Measurements from ENCODE around the gene C2orf76.

Gene C2orf76

DNA sequence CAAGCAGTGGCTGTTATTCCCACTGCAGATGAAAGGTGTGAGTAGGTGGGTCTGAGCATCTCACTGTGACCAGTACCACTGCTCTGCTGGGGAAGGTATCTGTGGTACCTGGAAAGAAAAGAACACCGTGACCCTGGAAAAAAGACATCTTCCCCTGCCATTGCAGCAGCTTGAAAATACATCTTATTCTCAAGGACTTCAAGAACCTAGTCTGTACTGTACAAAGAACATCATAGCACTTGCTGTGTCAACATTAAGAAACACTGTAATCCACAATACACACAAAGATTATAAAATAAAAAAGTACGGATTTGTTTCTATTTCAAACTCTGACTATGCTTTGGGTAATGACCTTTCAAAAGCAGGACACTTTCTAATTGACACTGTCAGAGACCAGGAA is 28.9 kb downstream of the C2orf76 start:
- no peak for DNase-seq

- no peak for DNase-seq
These were observed 32.8 kb downstream of the C2orf76 start for GRCh38 chr2:119333833-119334232.

DNA sequence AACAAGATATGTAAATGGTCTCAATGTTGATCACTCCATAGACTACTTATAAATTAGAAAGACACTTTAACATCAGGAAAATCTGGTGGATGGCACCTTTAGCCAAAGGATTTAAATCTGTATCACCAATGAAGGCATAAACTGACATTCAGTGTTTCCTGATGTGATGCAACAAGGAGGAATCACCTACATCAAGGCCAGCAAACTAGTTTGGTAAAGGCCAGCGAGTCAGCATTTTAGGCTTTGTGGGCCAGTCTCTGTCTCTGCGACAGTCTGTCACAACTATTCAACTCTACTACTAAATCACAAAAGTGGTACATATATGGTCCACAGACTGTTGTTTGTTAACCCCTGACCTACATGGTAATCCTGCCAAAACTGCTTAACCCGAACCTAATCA is 33.3 kb downstream of the C2orf76 start:
- no peak for DNase-seq

GRCh38 chr2:119332953-119333352 is 33.7 kb downstream of the C2orf76 start:
- DNase-seq = no peak

- no peak for DNase-seq
These were observed 39.2 kb downstream of the C2orf76 start for GRCh38 chr2:119327431-119327830.

DNA sequence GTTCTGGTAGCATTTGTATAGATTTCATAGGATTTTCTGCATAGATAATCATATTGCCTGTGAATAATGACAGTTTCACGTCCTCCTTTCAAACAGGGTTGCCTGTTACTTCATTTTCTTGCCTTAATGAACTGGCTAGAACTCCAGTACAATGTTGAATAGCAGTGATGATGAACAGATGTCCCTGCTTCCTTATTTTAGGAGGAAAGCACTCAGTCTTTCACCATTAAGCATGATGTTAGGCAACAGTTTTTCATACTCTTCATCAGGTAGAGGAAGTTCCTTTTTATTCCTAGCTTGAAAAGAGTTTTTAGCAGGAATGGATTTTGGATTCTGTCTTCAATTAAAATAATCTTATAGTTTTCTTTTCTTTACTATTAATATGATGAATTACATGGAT is 39.7 kb downstream of the C2orf76 start:
- peak; percentile 84 for DNase-seq

- no peak for DNase-seq
These were observed 41.9 kb downstream of the C2orf76 start for GRCh38 chr2:119324685-119325270.

DNA sequence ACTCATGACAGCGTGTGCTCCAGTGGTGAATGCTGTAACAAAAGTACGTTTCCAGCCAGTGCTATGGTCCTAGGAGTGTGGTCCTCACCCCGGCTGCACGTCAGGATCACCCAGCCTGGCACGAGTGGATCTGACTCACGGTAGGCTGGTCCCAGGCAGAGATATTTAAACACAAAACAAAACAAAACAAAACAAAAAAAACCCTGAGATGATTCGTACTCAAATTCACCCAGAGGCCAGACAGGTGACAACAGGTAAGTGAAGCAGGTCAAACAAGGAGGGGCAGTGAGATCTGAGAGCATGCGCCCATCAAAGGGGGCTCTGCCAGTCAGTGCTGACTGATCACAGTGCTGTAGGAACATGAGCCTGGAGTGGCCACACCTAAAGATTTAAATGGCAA is 43.2 kb downstream of the C2orf76 start:
- DNase-seq = no peak

DNA sequence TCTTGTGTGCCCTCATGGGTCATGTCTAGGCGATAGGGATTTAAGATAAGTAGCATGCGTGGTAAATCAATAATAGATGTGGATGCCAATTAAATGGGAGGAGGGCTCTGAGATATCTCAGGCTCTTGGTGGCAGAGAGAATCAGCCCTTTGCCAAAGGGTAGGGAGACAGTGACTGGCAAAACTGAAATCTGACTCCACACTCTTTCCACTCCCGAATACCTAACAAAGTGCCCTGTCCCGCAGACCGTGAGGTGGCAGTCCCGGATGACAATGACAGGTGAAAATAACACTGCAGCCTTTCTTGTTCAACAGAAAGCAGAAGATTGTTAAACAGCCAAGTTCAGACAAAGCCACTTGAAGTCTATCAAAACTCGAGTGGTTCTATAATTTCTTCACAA is 47.0 kb downstream of the C2orf76 start:
- DNase-seq = no peak

GRCh38 chr2:119317554-119317953 is 49.1 kb downstream of the C2orf76 start:
- no peak for DNase-seq

DNA sequence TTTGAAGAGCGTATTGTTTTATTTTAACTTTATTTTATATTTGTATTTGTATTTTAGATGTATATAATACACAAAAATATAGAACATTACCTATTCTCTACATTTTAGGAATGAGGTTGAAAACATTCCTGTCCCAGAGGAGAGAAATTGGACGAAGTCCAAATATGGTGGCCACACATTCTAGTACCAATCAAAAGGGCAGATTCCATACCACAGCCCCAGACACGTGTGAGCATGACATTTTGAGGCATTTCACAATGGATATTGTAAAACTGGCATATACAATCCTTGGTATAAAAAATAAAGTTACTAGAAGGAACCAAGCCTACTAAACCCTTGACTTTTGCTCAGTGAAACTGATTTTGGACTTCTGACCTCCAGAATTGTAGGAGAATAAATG is 50.6 kb downstream of the C2orf76 start:
- DNase-seq = peak; percentile 6

DNA sequence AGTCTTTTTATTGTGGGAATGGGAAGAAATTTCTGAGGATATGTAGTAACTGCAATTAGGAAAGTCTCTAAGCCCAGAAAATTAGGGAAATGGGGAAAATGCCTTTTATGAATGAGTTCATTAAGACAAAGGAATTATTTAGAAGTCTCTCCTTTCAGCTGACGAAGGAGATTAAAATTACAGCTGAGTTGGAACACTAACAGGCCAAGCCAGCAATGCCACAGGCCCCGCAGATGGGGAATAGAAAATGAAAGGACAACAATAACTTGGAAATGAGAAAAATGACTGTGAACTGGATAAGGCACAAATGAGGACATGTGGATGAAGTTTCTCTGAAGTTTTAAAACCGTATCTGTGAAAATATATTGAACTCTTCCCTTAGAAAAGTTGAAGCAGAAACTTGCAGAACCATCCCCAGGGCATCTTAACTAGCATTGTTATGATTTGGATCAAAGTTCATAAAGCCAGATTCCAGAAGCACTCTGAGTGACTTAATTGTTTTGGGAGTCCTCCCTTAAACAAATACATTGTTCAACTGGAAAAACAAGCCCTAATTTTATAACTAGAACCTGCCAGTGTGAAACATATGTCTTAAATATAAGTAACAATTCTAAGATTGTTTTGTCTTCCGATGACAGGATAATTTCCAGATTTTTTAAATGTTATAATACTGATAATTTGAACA is 51.3 kb downstream of the C2orf76 start:
- DNase-seq = peak; percentile 30

DNA sequence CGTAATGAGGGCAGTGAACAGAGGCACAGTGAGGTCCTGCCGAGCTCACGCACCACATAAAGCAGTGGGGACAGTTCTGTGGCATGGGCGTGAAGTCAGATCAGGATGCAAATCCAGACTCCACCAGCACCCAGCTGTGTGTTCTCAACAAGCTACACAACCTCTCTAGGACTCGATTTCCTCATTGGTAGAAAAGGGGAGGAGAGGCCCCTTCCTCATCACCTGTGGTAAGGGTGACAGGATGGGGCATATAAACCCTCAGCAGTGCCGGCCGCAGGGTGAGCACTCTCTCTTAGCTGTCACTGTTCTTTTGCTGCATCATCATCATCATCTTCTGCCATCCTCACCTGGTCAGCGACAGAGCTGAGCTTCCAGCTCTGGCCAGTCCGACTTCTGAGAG is 54.8 kb downstream of the C2orf76 start:
- no peak for DNase-seq

DNA sequence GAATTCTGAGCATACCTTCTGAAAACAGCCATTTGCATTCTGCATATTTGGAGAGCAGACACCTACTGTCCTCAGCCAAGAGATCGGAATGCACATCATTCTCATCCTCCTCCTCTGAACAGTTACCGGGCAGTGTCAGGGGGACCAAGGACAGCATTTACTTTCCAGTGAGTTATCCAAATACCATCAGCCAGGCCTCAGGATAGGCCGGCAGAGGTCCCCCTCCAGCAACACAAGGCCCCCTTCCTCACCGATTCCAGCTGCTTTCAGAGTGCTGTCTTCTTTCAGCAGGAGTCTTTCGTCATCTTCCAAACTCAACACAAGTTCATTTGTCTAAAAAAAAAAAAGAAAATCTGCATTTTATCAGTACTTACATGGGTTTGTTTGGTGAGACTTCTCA is 55.3 kb downstream of the C2orf76 start:
- DNase-seq = no peak

GRCh38 chr2:119308793-119309330 is 57.8 kb downstream of the C2orf76 start:
- DNase-seq = no peak

DNA sequence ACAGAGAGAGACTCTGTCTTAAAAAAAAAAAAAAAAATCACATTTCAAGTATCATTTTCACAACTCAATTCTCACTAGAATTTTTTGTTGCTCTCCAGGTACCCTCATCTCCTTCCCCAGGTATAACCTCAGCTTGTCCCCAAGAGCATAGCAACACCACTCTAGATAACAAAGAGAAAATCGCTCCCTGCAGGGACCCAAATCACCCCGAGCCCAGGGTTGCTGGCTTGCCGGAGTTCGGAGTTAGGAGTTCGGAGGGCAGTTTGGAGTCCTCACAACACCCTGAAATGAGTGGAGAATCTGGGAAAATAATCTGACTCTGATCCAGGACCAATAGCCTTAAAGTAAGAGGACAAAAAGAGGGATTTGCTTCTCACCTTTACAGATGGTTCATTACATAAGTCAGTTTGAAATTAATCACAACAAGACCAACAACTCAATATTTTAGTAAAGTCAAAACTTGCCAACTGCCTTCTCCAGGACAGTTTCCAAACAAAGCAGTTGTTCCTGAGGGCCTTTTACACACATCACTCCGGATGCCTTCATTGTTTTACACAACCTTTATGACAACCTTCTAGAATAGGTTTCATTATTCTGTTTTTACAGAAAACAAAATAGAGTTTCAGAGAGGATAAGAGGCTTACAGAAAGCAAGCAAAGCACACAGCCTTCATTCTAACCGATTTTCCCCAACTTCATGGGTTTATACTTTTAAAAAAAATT is 59.1 kb downstream of the C2orf76 start:
- DNase-seq = no peak

DNA sequence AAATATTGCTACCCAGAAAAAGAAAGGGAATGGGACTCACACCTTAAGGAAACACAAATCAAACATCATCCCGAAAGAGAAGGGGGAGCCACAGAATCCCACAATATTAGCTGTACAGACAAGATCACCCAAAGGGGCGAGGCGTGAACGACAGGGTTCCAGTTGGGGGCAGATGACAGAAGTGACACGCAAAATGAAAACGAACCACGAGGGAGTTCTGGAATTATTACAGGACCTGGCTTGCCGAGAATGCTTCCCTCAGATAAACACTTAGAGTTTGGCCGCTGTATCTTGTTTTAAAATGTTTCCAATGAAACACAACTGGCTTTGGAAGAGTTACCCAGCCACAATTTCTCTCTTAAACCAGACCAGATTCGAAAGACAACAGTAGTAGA is 60.4 kb downstream of the C2orf76 start:
- DNase-seq = no peak

DNA sequence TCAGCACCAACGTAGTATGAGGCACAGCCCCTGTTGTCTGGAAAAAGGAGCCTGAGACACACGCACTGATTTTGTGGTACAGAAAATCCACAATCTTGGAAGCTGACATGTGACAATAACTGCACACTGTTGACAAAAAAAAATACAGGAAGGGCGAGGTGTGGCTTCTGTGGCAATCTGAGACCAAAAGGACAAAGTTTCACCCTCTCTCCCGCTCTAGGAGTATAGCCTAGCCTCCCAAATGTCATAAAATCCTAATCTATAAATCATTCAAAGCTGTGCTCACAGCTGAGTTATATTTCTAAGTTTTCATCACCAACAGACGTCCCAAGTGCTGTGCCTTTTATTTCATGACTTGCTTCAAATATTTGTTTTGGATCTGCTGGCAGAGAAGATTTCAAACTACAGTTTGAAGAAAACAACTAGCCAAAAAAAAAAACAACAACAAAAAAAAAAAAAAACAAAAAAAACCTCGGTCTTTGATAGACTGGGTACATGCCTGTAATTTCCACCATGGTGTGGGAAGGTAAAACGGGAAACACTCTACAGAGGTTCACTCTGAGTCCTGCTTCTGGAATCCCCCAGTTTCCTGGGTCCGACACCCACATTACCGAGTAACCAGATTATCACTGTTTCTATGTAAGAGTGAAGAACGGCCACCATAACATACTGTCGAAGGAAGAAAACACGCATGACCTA is 61.0 kb downstream of the C2orf76 start:
- DNase-seq = no peak

GRCh38 chr2:119304847-119305246 is 61.8 kb downstream of the C2orf76 start:
- no peak for DNase-seq

DNA sequence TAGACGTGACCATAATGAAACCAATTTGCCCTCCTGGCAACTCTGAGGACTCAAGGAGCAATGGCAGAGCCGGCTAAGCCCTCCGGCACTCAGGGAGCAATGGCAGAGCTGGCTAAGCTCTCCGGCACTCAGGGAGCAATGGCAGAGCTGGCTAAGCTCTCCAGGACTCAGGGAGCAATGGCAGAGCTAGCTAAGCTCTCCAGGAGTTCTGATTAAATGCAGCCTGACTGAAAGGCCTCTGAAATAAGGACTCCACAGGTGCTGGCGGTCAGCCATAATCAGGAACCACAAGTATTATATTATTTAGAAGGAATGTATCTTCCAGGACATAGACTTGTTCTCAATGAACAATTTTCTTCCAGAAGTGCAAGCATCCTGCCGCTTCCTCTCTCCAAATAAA is 65.2 kb downstream of the C2orf76 start:
- no peak for DNase-seq

DNA sequence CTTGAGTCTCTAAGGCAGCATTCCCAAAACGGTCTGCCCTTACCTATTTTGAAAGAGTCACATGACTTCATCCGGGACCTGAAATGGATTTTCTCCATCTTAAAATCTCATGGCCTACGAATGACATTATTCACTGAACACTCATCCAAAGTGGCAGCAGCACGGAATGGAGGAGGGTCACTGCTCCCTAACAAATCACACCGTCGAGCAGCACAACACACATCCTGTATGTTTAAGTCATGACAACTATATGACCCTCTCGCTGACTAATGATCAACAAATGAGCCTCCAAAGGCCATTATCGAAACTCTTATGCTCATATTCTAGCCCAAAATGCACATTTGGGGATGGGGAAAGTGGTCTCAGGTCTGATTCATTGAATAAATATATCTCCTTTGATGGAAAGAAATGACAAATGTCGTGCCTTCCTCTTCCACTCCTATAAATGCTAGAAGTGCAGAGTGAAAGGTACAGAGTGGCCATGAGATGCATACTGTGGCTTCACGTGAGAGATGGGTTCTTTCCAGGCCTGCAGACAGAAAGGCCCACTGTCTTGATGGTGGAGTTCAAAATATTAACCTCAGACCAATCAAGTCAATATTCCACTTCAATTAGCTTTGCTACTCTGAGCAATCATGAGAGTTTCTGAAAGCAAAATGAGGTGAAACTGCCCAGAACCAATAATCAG is 70.8 kb downstream of the C2orf76 start:
- DNase-seq = no peak

- no peak for DNase-seq
These were observed 72.0 kb downstream of the C2orf76 start for GRCh38 chr2:119294671-119295070.

GRCh38 chr2:119293900-119294299 is 72.7 kb downstream of the C2orf76 start:
- peak; percentile 14 for DNase-seq

Measured in inflammatory macrophage treated with lipopolysaccharide for 4 hours (primary cell).